HG03571 (cell line): Measurements from ENCODE around the gene DPP10.
"Not testable (repeated sequence)": the region's sequence is repeated elsewhere in the genome, so short reads cannot be mapped to it uniquely, and the experiment has no call there.

ENCODE experiments used
- ATAC-seq: cut with Tn5 transposase; IDR thresholded peaks from one replicate; pipeline ENCODE4 v1.9.1; 2021; ENCODE audit not compliant: unreplicated experiment

The DPP10 gene

GRCh38 chr2:114507744-114508143 is 65.3 kb downstream of the DPP10 start:
- no peak for ATAC-seq

GRCh38 chr2:114515882-114516281 is 73.4 kb downstream of the DPP10 start:
- ATAC-seq: no peak

- ATAC-seq: no peak
These were observed 75.1 kb downstream of the DPP10 start for GRCh38 chr2:114517580-114517979.

- no peak for ATAC-seq
These were observed 76.3 kb downstream of the DPP10 start for GRCh38 chr2:114518738-114519137.

- ATAC-seq: not testable (repeated sequence)
These were observed 80.2 kb downstream of the DPP10 start for GRCh38 chr2:114522612-114523011.

- ATAC-seq: no peak
These were observed 83.5 kb downstream of the DPP10 start for GRCh38 chr2:114525955-114526354.

GRCh38 chr2:114526841-114527240 is 84.4 kb downstream of the DPP10 start:
- no peak for ATAC-seq

- ATAC-seq: no peak
These were observed 85.0 kb downstream of the DPP10 start for GRCh38 chr2:114527330-114527983.

- ATAC-seq: no peak
These were observed 92.0 kb downstream of the DPP10 start for GRCh38 chr2:114534116-114535084.

GRCh38 chr2:114537777-114538176 is 95.3 kb downstream of the DPP10 start:
- no peak for ATAC-seq

- ATAC-seq: no peak
These were observed 100.3 kb downstream of the DPP10 start for GRCh38 chr2:114542695-114543094.

- ATAC-seq: no peak
These were observed 100.9 kb downstream of the DPP10 start for GRCh38 chr2:114543236-114543766.

- no peak for ATAC-seq
These were observed 102.6 kb downstream of the DPP10 start for GRCh38 chr2:114545052-114545451.

GRCh38 chr2:114546531-114546930 is 104.1 kb downstream of the DPP10 start:
- no peak for ATAC-seq

GRCh38 chr2:114548151-114548550 is 105.7 kb downstream of the DPP10 start:
- no peak for ATAC-seq

GRCh38 chr2:114550364-114550763 is 107.9 kb downstream of the DPP10 start:
- no peak for ATAC-seq

- ATAC-seq: no peak
These were observed 108.7 kb downstream of the DPP10 start for GRCh38 chr2:114550895-114551793.

GRCh38 chr2:114553027-114553426 is 110.6 kb downstream of the DPP10 start:
- no peak for ATAC-seq

GRCh38 chr2:114569166-114569565 is 126.7 kb downstream of the DPP10 start:
- ATAC-seq: no peak

GRCh38 chr2:114577657-114578056 is 135.2 kb downstream of the DPP10 start:
- ATAC-seq: no peak

GRCh38 chr2:114579542-114579941 is 137.1 kb downstream of the DPP10 start:
- ATAC-seq: no peak
